GM21381 (cell line): Measurements from ENCODE around the gene MISP.
"Not testable (repeated sequence)": the region's sequence is repeated elsewhere in the genome, so short reads cannot be mapped to it uniquely, and the experiment has no call there.

Source experiments
- ATAC-seq: cut with Tn5 transposase; IDR thresholded peaks from one replicate; pipeline ENCODE4 v1.9.1; 2021; ENCODE audit warnings: mild to moderate bottlenecking, moderate library complexity; ENCODE audit not compliant: unreplicated experiment

MISP gene

GRCh38 chr19:745138-745537 lies 5.8 kb upstream of the MISP start:
- ATAC-seq, result not testable (repeated sequence)

- no peak for ATAC-seq
Observed at GRCh38 chr19:746208-746819, 4.6 kb upstream of the MISP start.

GRCh38 chr19:746956-747355 lies 4.0 kb upstream of the MISP start:
- ATAC-seq, result no peak

GRCh38 chr19:747432-748273 lies 3.3 kb upstream of the MISP start:
- no peak for ATAC-seq

GRCh38 chr19:748274-748598 lies 2.7 kb upstream of the MISP start:
- no peak for ATAC-seq

GRCh38 chr19:749811-750210 lies 1.1 kb upstream of the MISP start:
- ATAC-seq, result no peak

- no peak for ATAC-seq
Observed at GRCh38 chr19:751501-752341, 809 bp downstream of the MISP start.

- no peak for ATAC-seq
Observed at GRCh38 chr19:752652-753517, 2.0 kb downstream of the MISP start.

- ATAC-seq, result no peak
Observed at GRCh38 chr19:754530-754929, 3.6 kb downstream of the MISP start.

- ATAC-seq, result no peak
Observed at GRCh38 chr19:755063-755462, 4.2 kb downstream of the MISP start.

- no peak for ATAC-seq
Observed at GRCh38 chr19:756236-756635, 5.3 kb downstream of the MISP start.

- ATAC-seq, result no peak
Observed at GRCh38 chr19:756821-757688, 6.1 kb downstream of the MISP start.

GRCh38 chr19:757811-758668 lies 7.1 kb downstream of the MISP start:
- no peak for ATAC-seq

GRCh38 chr19:763181-763580 lies 12.3 kb downstream of the MISP start:
- ATAC-seq, result no peak

GRCh38 chr19:763869-764268 lies 13.0 kb downstream of the MISP start:
- ATAC-seq, result no peak

- no peak for ATAC-seq
Observed at GRCh38 chr19:764301-764700, 13.4 kb downstream of the MISP start.

GRCh38 chr19:765179-765738 lies 14.3 kb downstream of the MISP start:
- ATAC-seq, result no peak

- no peak for ATAC-seq
Observed at GRCh38 chr19:768424-768823, 17.5 kb downstream of the MISP start.

- no peak for ATAC-seq
Observed at GRCh38 chr19:769616-770015, 18.7 kb downstream of the MISP start.
